Naive B cell (primary cell): ENCODE measurements around the gene MAST2. TPM values are rescaled to one million over a fixed set of nuclear protein-coding genes. Genes with fewer than 3 reads are reported as not detected.
"Not testable (repeated sequence)": the region's sequence is repeated elsewhere in the genome, so short reads cannot be mapped to it uniquely, and the experiment has no call there.

Experiments
- ATAC-seq, 2 donors: fragments of 150-1000 bp; cut with Tn5 transposase; 2 replicates each; pipeline ENCODE4 v1.10.0; 2021; ENCODE audit warnings: low read depth in 2 of 2, mild to moderate bottlenecking in 2 of 2, moderate library complexity in 2 of 2
- DNase-seq: peaks from one replicate; pipeline ENCODE4 v3.0.0; 2022
- H3K27ac Mint-ChIP-seq, 6 donors: one replicate each; pipeline ENCODE4 v1.8.0; 2020 to 2022; ENCODE audit warnings: mild to moderate bottlenecking in 6 of 6, mixed read lengths in 6 of 6, moderate library complexity in 5 of 6, inconsistent platforms in 2 of 6
- H3K27me3 Mint-ChIP-seq, 3 donors: one replicate each; pipeline ENCODE4 v1.8.0; 2021 to 2022; ENCODE audit warnings: mixed read lengths in 3 of 3, mild to moderate bottlenecking in 1 of 3
- H3K36me3 Mint-ChIP-seq, 2 donors: one replicate each; pipeline ENCODE4 v1.8.0; 2020 to 2022; ENCODE audit warnings: mixed read lengths in 2 of 2, inconsistent platforms in 1 of 2, mild to moderate bottlenecking in 1 of 2
- H3K4me1 Mint-ChIP-seq, 3 donors: one replicate each; pipeline ENCODE4 v1.8.0; 2020 to 2022; ENCODE audit warnings: mixed read lengths in 3 of 3, inconsistent platforms in 1 of 3, mild to moderate bottlenecking in 1 of 3, moderate library complexity in 1 of 3
- H3K4me3 Mint-ChIP-seq, 8 donors: one replicate each; pipeline ENCODE4 v1.8.0; 2020 to 2022; ENCODE audit warnings: mild to moderate bottlenecking in 8 of 8, mixed read lengths in 8 of 8, moderate library complexity in 8 of 8, inconsistent platforms in 2 of 8
- H3K9me3 Mint-ChIP-seq, 7 donors: one replicate each; pipeline ENCODE4 v1.8.0; 2020 to 2022; ENCODE audit warnings: mixed read lengths in 7 of 7, mild to moderate bottlenecking in 5 of 7, inconsistent platforms in 2 of 7, moderate library complexity in 1 of 7
- polyA plus RNA-seq, 6 donors: library from polyadenylated mRNA; unstranded; fragments of 300-500 nt; fragmentation: Illumina TruSeq; gene quantifications; one replicate each; pipeline ENCODE4 v1.2.3, GENCODE V29; 2021; ENCODE audit warnings: low read depth in 6 of 6

MAST2 gene
- polyA plus RNA-seq, 6 donors from 2014 or later, result 0.86 to 5.1 (median 3.2) TPM; not detected in 1

DNA sequence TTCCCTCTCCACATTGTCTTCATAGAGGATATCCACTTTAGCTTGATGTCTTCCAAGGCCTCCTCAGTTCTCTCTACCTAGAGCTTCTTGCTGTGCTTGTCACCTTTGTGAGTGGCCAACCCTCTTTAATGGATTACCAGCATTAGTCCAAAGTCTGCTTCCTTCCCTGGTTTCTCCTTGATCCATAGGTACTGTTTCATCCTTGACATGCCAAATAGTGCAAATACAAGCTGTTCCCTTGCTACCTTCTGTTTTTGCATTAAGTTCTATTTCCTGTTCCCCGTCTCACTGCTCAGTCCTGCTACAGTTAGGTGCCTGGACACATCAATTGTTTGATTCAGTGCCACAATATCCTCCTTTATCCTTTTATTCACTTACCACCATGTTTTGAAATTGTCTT, 19.2 kb downstream of the MAST2 start:
- Mint-ChIP-seq H3K4me1 (peaks cover 10 to 27% (median 25%) of the 10 kb centered on the region in 3 donors), H3K27me3 (no peaks in the 10 kb centered on the region), H3K4me3 (no peak overlapping the region), H3K36me3 (no peaks in the 10 kb centered on the region), H3K9me3 (peaks cover 0 to 14% (median 0%) of the 10 kb centered on the region in 7 donors), H3K27ac (peak overlapping the region in 3 of 6 donors; percentile 19 to 39 (median 39))
- DNase-seq, result no peak
- ATAC-seq, result no peak

DNA sequence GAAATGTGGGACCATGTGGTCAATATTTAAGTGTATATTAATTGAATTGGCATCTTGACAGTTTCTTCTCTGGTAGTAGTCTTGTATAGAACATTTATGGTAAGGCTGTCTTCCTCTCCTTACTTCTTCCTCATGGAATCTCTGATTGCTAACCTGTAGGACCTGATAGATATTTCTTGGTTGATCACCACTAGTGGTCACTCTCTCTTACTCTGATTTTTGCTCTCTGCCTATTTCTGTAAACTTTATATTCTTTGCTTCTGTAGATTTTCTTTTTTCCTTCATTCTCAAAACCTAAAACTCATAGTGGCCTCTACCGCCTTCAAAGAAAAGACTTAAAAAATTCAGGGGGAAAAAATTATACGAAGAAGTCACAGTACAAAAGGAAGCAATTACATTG, 21.2 kb downstream of the MAST2 start:
- no peaks in the 10 kb centered on the region for H3K36me3 Mint-ChIP-seq
- H3K9me3 Mint-ChIP-seq, result peaks cover 0 to 7% (median 0%) of the 10 kb centered on the region in 7 donors
- H3K4me3 Mint-ChIP-seq, result no peak overlapping the region
- ATAC-seq (no peak), DNase-seq (no peak)
- peak overlapping the region in 1 of 6 donors; percentile 54 for H3K27ac Mint-ChIP-seq
- no peaks in the 10 kb centered on the region for H3K27me3 Mint-ChIP-seq
- peaks cover 10 to 25% (median 24%) of the 10 kb centered on the region in 3 donors for H3K4me1 Mint-ChIP-seq

DNA sequence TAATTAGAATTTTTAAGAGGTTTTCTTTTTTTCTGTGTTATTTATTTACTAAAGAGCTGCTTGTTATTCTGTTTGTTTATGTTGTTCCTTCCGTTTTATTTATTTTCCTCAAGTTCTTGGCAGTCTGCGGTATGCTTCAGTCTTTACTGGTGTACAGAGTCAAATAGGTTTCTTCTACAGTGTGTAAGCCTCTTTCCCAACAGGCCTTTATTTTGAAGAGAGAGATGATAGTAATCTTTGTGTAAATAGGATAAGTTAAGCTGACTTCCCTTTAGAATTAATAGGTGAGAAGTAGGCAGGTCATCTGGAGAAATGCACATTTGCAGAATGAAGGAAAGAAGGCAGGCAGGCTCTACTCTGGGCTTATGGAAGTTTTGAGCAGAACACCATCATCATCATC, 23.8 kb downstream of the MAST2 start:
- H3K4me1 Mint-ChIP-seq, result peaks cover 6 to 10% (median 9%) of the 10 kb centered on the region in 3 donors
- ATAC-seq, result no peak
- H3K9me3 Mint-ChIP-seq, result no peaks in the 10 kb centered on the region
- H3K4me3 Mint-ChIP-seq, result no peak overlapping the region
- DNase-seq, result no peak
- peaks cover 0 to 5% of the 10 kb centered on the region in 2 donors for H3K36me3 Mint-ChIP-seq
- H3K27me3 Mint-ChIP-seq, result no peaks in the 10 kb centered on the region
- no peak overlapping the region for H3K27ac Mint-ChIP-seq

DNA sequence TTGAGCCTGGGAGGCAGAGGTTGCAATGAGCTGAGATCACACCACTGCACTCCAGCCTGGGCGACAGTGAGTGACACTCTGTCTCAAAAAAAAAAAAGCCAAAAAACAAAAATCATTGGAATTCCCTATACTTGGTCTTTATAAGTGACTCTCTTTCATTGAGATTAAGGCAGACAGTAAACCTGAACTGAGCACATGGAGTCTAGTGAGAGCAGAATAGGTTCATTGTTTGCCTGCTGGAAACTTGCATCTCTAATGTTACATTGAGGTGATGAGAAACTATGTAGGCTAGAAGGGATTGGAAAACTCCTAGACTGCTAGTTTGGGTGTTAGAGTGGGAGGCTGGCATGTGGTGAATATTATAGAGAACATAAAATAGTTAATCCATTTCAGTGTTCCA, 25.4 kb downstream of the MAST2 start:
- Mint-ChIP-seq H3K4me3 (no peak overlapping the region), H3K27me3 (no peaks in the 10 kb centered on the region), H3K9me3 (no peaks in the 10 kb centered on the region), H3K4me1 (no peaks in the 10 kb centered on the region), H3K36me3 (peaks cover 0 to 8% of the 10 kb centered on the region in 2 donors), H3K27ac (no peak overlapping the region)
- no peak for DNase-seq
- ATAC-seq, result no peak

DNA sequence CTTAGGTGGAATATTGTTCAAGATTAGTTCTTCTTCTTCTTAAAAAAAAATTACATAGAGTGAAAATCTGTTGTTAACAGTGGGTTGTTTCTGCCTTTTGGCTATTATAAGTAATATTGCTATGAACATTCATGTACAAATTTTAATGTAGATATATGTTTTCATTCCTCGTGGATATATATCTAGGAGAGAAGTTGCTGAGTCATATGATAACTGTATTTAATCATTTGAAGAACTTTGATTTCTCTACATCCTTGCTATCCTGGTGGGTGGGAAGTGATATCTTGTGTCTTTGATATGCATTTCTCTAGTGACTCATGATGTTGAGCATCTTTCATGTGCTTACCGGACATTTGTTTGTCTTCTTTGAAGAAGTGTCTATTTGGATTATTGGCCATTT, 29.9 kb downstream of the MAST2 start:
- H3K27ac Mint-ChIP-seq, result peak overlapping the region in 1 of 6 donors; percentile 53
- DNase-seq (no peak), ATAC-seq (no peak)
- H3K4me1 Mint-ChIP-seq, result peaks cover 5 to 12% (median 9%) of the 10 kb centered on the region in 3 donors
- no peaks in the 10 kb centered on the region for H3K9me3 Mint-ChIP-seq
- no peak overlapping the region for H3K4me3 Mint-ChIP-seq
- H3K36me3 Mint-ChIP-seq, result peaks cover 0 to 8% of the 10 kb centered on the region in 2 donors
- no peaks in the 10 kb centered on the region for H3K27me3 Mint-ChIP-seq

DNA sequence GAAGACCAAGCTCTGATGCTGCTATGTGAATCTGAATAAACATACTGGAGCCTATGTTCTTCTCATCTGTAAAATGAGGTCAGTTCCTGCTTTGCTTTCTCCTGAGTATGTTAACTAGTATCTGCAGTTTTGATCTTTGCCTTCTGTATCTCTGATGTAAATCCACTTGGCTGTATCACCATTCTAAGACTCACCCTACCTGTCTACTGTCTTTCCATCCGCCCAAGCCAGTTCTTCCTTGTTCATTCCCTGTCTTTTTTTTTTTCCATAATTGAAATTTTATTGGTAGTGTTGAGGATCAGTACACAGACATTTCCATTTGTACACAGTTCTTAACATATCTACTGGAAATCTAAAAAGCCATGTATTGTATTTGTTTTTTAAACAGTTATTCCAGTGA, 31.3 kb downstream of the MAST2 start:
- ATAC-seq (no peak), DNase-seq (no peak)
- Mint-ChIP-seq H3K9me3 (no peaks in the 10 kb centered on the region), H3K27me3 (no peaks in the 10 kb centered on the region), H3K36me3 (peaks cover 0 to 8% of the 10 kb centered on the region in 2 donors), H3K4me1 (peaks cover 5 to 12% (median 9%) of the 10 kb centered on the region in 3 donors), H3K27ac (no peak overlapping the region), H3K4me3 (no peak overlapping the region)

DNA sequence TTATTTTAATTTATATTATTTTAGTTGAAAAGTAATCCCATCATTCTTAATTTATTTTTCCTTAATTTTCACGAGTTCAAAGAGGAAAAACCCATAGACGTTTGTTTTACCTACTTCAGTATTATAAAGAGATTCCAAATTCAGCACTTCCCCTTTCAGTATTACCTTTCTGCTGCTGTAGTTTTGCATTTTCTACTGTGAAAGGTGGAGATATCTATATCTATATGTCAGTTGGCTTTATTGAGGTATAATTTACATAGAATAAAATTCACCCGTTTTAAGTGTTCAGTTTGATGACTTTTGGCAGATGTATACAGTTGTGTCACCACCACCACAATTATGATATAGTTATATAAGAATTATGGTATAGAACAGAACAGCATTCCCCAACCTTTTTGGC, 33.0 kb downstream of the MAST2 start:
- Mint-ChIP-seq H3K4me3 (no peak overlapping the region), H3K27ac (no peak overlapping the region), H3K27me3 (no peaks in the 10 kb centered on the region), H3K36me3 (peaks cover 0 to 8% of the 10 kb centered on the region in 2 donors), H3K9me3 (no peaks in the 10 kb centered on the region), H3K4me1 (peaks cover 5 to 12% (median 9%) of the 10 kb centered on the region in 3 donors)
- ATAC-seq, result peak; percentile 41 to 49
- DNase-seq, result no peak

DNA sequence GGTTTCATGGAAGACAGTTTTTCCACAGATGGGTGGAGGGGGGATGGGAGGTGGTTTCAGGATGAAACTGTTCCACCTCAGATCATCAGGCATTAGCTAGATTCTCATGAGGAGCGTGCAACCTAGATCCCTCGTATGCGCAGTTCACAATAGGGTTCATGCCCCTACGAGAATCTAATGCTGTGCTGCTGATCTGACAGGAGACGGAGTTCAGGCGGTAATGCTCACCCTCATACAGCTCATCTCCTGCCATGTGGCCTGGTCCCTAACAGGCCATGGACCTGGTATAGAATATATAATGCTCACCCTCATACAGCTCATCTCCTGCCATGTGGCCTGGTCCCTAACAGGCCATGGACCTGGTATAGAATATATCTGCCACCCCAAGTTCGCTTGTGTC, 33.4 kb downstream of the MAST2 start:
- not testable (repeated sequence) for H3K4me3 Mint-ChIP-seq, H3K36me3 Mint-ChIP-seq, H3K27ac Mint-ChIP-seq, H3K9me3 Mint-ChIP-seq, H3K27me3 Mint-ChIP-seq, DNase-seq
- peak in 1 of 2 donors; percentile 12 for ATAC-seq
- peaks cover 5 to 12% (median 9%) of the 10 kb centered on the region in 3 donors for H3K4me1 Mint-ChIP-seq

DNA sequence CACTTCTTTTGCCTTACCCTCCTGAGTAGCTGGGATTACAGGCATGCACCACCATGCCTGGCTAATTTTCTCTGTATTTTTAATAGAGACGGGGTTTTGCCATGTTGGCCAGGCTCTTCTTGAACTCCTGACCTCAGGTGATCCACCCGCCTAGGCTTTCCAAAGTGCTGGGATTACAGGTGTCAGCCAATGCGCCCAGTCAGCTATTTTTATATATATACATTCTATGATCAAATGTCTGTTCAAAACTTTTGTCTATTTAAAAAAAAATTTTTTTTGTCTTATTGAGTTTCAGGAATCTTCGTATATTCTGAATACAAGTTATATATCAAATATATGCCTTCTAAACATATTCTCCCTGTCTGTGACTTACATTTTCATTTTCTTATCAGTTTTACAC, 34.9 kb downstream of the MAST2 start:
- not testable (repeated sequence) for H3K4me3 Mint-ChIP-seq, DNase-seq, H3K27ac Mint-ChIP-seq, H3K36me3 Mint-ChIP-seq, H3K27me3 Mint-ChIP-seq, ATAC-seq, H3K9me3 Mint-ChIP-seq
- H3K4me1 Mint-ChIP-seq, result peaks cover 10 to 17% (median 12%) of the 10 kb centered on the region in 3 donors

DNA sequence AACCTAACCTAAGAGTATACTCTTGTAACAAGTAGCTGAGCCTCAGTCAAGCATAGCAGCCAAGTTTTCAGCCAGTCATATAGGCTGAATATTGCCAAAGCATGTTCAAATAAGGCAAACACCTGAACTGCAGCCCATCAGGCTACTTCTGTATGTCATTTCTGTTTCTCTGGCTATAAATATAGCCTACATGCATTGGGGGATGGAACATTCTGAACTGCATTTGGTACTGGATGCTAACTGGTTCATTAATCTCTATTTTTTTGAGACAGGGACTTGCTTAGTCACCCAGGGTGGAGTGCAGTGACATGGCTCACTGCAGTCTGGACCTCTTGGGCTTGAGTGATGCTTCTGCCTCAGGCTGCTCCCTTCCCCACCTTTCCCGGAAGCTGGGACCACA, 37.3 kb downstream of the MAST2 start:
- ATAC-seq (no peak), DNase-seq (no peak)
- Mint-ChIP-seq H3K4me3 (no peak overlapping the region), H3K9me3 (no peaks in the 10 kb centered on the region), H3K36me3 (no peaks in the 10 kb centered on the region), H3K4me1 (peaks cover 13 to 20% (median 13%) of the 10 kb centered on the region in 3 donors), H3K27ac (peak overlapping the region in 1 of 6 donors; percentile 41), H3K27me3 (no peaks in the 10 kb centered on the region)

DNA sequence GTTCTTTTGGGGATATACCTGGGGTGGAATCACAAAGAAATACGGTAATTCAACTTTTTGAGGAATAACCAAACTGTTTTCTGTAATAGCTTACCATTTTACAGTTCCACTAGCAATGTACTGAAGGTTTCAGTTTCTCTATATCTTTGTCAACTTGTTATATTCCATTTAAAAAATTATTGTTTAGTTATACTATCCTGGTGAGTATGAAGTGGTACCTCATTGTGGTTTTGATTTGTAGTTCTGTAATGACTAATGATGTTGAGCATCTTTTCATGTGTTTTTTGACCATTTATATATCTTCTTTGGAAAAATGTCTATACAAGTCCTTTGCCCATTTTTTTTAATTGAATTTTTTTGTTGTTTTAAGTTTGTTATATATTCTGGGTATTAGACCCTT, 39.4 kb downstream of the MAST2 start:
- H3K27me3 Mint-ChIP-seq, result no peaks in the 10 kb centered on the region
- H3K27ac Mint-ChIP-seq, result peak overlapping the region in 1 of 6 donors; percentile 26
- H3K4me3 Mint-ChIP-seq, result no peak overlapping the region
- ATAC-seq (no peak), DNase-seq (no peak)
- H3K9me3 Mint-ChIP-seq, result no peaks in the 10 kb centered on the region
- peaks cover 4 to 8% (median 8%) of the 10 kb centered on the region in 3 donors for H3K4me1 Mint-ChIP-seq
- no peaks in the 10 kb centered on the region for H3K36me3 Mint-ChIP-seq

DNA sequence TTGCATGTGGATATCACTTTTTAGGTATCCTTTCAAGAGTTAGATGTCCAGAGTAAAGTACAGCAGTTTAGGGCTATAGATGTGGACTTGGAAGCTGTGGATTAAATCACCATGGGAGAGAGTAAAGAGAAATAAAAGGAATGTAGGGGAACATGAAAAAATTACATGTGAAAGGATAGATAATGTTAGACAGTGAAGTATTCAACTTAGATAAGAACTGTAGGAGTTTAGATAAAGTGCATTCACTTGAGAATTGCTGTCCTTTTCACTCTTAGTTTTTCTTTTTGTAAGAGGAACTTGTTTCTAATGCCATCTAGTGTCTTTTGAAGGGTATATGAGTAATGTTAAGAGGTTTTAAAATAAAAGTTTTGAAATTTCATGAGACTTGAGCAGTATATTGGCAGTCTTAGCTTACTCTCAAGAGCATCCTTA, 40.1 kb downstream of the MAST2 start:
- Mint-ChIP-seq H3K9me3 (peaks cover 0 to 2% (median 0%) of the 10 kb centered on the region in 7 donors), H3K4me1 (peaks cover 4 to 8% (median 8%) of the 10 kb centered on the region in 3 donors), H3K27me3 (no peaks in the 10 kb centered on the region), H3K27ac (peak overlapping the region in 3 of 6 donors; percentile 3 to 16 (median 4)), H3K36me3 (peaks cover 0 to under 1% of the 10 kb centered on the region in 2 donors), H3K4me3 (no peak overlapping the region)
- peak; percentile 28 to 50 for ATAC-seq
- DNase-seq, result peak; percentile 1

DNA sequence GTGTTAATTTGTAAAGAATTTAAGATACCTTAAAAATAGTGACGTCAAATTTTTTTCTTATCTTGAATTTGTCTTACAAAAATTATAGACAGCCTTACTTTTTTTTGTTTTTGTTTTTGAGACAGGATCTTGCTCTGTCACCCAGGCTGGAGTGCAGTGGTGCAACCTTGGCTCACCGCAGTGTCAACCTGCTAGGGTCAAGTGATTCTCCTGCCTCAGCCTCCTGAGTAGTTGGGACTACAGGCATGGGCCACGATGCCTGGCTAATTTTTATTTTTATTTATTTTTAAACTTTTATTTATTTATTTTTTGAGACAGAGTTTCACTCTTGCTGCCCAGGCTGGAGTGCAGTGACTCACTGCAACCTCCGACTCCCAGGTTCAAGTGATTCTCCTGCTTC, 40.6 kb downstream of the MAST2 start:
- H3K9me3 Mint-ChIP-seq, DNase-seq, H3K36me3 Mint-ChIP-seq, ATAC-seq, H3K4me3 Mint-ChIP-seq, H3K27me3 Mint-ChIP-seq, H3K4me1 Mint-ChIP-seq: not testable (repeated sequence)
- peak overlapping the region in 1 of 6 donors; percentile 4 for H3K27ac Mint-ChIP-seq

DNA sequence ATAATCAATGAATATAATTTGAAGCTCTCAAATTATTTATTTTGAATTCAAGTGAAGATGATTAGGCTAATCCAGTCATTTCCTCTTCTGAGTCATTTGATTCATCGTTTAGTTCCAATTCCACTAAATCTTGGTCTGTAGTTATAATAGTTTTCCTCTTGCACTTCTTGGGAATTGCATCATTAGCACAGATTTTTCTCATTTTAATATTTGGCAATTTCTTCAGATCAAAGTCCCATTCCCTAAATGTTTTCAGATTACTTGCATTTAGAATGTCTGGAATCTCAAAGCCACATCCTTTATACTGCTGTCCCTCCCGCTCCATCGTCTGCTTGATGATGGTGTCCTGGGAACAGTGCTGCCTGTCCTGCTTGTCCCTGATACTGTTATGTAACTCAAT, 43.5 kb downstream of the MAST2 start:
- no peak overlapping the region for H3K4me3 Mint-ChIP-seq
- DNase-seq, result no peak
- H3K36me3 Mint-ChIP-seq, result peaks cover 0 to 14% of the 10 kb centered on the region in 2 donors
- H3K27ac Mint-ChIP-seq, result no peak overlapping the region
- H3K9me3 Mint-ChIP-seq, result peaks cover 0 to 27% (median 21%) of the 10 kb centered on the region in 7 donors
- peaks cover 4 to 8% (median 8%) of the 10 kb centered on the region in 3 donors for H3K4me1 Mint-ChIP-seq
- no peak for ATAC-seq
- H3K27me3 Mint-ChIP-seq, result no peaks in the 10 kb centered on the region

DNA sequence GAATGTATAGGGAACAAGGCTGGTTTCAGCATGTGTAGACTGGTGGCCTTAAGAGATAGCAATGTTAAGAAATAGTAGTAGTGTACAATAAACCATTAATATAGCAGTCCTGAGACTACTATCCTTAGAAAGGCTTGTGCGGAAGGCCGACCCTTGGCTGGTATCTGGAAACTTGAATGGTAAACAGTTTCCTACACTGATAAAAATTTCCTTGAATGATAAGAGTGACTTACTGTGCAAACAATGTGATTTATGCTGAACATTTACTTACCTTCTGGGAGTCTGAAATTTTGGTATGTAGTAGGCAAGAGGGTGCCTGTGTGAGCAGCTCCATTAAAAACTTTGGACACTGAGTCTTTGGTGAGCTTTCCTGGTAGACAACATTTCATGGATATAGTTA, 44.7 kb downstream of the MAST2 start:
- peaks cover 0 to 14% of the 10 kb centered on the region in 2 donors for H3K36me3 Mint-ChIP-seq
- peaks cover 0 to 27% (median 21%) of the 10 kb centered on the region in 7 donors for H3K9me3 Mint-ChIP-seq
- H3K4me1 Mint-ChIP-seq, result peaks cover 3 to 5% (median 5%) of the 10 kb centered on the region in 3 donors
- no peak overlapping the region for H3K4me3 Mint-ChIP-seq
- no peaks in the 10 kb centered on the region for H3K27me3 Mint-ChIP-seq
- DNase-seq (no peak), ATAC-seq (no peak)
- H3K27ac Mint-ChIP-seq, result no peak overlapping the region
